Measurements from ENCODE around the gene ARPC1B. TPM values are rescaled to one million over a fixed set of nuclear protein-coding genes. Genes with fewer than 3 reads are reported as not detected.

ARPC1B gene
- total RNA-seq, 2 donors from 2014 or later: 60.0 to 131 TPM

DNA sequence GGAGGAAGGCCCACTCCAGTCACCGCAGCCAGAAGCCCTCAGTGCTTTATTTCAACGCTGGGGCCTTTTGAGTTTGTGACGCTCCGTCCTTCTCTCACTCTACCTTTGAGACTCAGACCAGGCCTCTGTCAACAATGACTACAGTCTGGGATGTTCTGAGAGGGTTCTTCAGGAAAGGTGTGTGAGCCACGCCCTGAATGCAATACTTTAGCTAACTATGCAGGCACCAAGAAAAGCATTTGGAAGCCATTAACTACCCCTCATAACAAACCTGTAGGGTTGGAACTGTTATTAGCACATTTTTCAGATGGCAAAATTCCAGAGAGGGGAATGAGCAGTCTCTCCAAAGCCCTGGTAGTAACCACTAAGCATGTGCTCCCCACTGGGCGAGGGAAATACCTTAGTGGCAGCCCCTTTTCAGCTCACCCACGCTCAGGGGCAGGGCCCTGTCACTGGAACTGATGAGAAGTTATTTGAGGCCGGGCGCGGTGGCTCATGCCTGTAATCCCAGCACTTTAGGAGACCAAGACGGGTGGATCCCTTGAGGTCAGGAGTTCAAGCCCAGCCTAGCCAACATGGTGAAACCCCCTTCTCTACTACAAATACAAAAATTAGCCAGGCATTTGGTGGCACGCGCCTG lies 5.7 kb upstream of the ARPC1B start:
- Histone ChIP-seq H3K27ac (no peak overlapping the region), H3K27me3 (no peaks in the 10 kb centered on the region), H3K36me3 (replicated peaks in 1 of 2; ENCODE audit: insufficient read depth in 1 of 2, low read depth in 2 of 2) (peaks cover 0 to 14% of the 10 kb centered on the region in 2 donors), H3K4me3 (no peak overlapping the region), H3K9me3 (no peaks in the 10 kb centered on the region), H3K4me1 (peaks cover 23% of the 10 kb centered on the region)
- ATAC-seq: no peak
- intact Hi-C loops (cut with DNase I): no loop called here
- TF ChIP-seq CTCF (IDR thresholded peaks at IDR 0.05) (no peak), POLR2A (IDR thresholded peaks at IDR 0.05) (no peak)
- 91% methylated on average over 8 to 13 of the region's 13 CpGs for WGBS, 2 donors
- DNase-seq: no peak

DNA sequence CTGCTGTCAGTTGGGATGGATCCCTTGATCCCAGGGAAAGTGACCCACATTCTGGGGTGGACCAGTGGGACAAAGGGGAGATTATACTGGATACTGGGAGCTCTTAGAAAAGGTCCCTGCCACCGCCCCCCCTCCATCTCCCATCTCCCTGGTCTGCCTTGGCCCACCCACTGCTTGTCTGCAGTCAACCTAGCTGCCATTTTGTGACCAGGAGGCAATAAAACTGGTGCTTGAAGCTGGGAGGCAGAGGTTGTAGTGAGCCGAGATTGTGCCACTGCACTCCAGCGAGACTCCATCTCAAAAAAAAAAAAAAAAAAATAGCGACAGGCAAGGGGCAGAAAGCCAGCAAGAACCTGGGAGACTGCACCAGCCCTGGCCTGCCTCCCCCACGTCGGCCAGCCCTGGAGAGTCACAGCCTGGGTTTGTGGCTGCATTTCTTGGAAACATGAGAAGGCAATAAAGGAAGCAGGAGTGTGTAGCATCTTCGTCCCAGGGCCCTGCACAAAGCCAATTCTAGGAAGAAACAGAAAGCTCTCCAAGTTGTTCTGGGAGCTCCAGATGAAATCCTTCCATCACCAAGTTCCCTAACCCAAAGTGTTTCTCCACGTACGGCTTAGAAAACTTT lies 4.7 kb upstream of the ARPC1B start:
- intact Hi-C loops (cut with DNase I): no loop called here
- no peak for DNase-seq
- no peak overlapping the region for H3K27ac ChIP-seq
- ATAC-seq: no peak
- TF ChIP-seq POLR2A (IDR thresholded peaks at IDR 0.05): no peak
- TF ChIP-seq CTCF (IDR thresholded peaks at IDR 0.05): no peak
- H3K36me3 ChIP-seq (replicated peaks in 1 of 2; ENCODE audit: insufficient read depth in 1 of 2, low read depth in 2 of 2): peaks cover 0 to 7% of the 10 kb centered on the region in 2 donors
- no peaks in the 10 kb centered on the region for H3K9me3 ChIP-seq
- H3K4me3 ChIP-seq: no peak overlapping the region
- H3K4me1 ChIP-seq: peaks cover 27% of the 10 kb centered on the region
- 51 to 55% methylated on average over 9 of the region's 9 CpGs for WGBS, 2 donors
- no peaks in the 10 kb centered on the region for H3K27me3 ChIP-seq

GRCh38 chr7:99371376-99371920 lies 3.1 kb upstream of the ARPC1B start:
- ATAC-seq: no peak

DNA sequence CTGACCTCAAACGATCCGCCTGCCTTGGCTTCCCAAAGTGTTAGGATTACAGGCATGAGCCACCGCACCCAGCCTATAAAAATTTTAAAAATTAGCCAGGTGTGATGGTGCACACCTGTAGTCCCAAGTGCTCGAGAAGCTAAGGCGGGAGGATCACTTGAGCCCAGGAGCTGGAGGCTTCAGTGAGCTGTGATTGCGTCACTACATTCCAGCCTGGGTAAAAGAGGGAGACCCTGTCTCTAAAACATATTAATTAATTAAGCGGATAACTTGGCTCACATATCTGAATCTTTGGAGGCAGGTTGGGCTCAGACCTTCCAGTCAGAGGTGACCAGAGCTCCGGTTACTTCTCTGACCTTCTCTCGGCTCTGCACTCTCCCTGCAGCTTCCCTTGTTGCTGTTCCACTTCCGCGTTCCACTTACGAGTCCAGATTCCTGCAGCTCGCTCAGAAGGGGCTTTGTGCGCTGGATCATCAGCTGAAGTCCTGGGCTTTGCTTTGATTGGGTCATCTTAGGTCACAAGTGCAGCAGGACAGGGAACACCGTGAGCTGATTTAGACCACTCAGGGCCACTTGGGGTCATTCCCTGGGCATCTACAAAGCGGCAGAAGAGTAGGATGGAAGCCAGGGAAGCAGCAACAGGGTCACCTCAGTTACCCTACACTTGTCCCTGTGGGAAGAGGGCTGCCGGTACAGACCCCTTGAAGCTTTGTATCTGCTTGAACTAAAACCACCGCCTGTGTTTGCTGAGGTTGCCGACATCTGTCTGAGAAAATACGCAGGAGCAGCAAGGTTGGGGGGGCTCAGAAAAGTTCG lies 2.0 kb upstream of the ARPC1B start:
- WGBS, 2 donors: 23 to 25% methylated on average over 16 to 21 of the region's 21 CpGs
- no peak overlapping the region for H3K4me3 ChIP-seq
- H3K27ac ChIP-seq: peak overlapping the region; percentile 60 to 93 (median 82)
- peak in 2 of 3 donors; percentile 38 to 45 for TF ChIP-seq POLR2A (IDR thresholded peaks at IDR 0.05)
- TF ChIP-seq CTCF (IDR thresholded peaks at IDR 0.05): no peak
- DNase-seq (peak; percentile 64 to 79 (median 70)), ATAC-seq (peak; percentile 64)
- no peaks in the 10 kb centered on the region for H3K27me3 ChIP-seq
- H3K4me1 ChIP-seq: peaks cover 38% of the 10 kb centered on the region
- intact Hi-C loops (cut with DNase I): no loop called here
- H3K9me3 ChIP-seq: no peaks in the 10 kb centered on the region
- no peaks in the 10 kb centered on the region for H3K36me3 ChIP-seq (replicated peaks in 1 of 2; ENCODE audit: insufficient read depth in 1 of 2, low read depth in 2 of 2)

More at GRCh38 chr7:99371376-99371920, 3.1 kb upstream of the ARPC1B start:
- H3K27me3 ChIP-seq: no peaks in the 10 kb centered on the region
- no peak for TF ChIP-seq CTCF (IDR thresholded peaks at IDR 0.05)
- no peak for TF ChIP-seq POLR2A (IDR thresholded peaks at IDR 0.05)
- peaks cover 38% of the 10 kb centered on the region for H3K4me1 ChIP-seq
- no peak for DNase-seq
- peak overlapping the region in 2 of 4 donors; percentile 76 to 93 for H3K27ac ChIP-seq
- 90 to 91% methylated on average over 11 of the region's 11 CpGs for WGBS, 2 donors
- no peaks in the 10 kb centered on the region for H3K9me3 ChIP-seq
- no peak overlapping the region for H3K4me3 ChIP-seq
- intact Hi-C loops (cut with DNase I): no loop called here
- peaks cover 0 to 3% of the 10 kb centered on the region in 2 donors for H3K36me3 ChIP-seq (replicated peaks in 1 of 2; ENCODE audit: insufficient read depth in 1 of 2, low read depth in 2 of 2)

Data from body of pancreas (tissue), 4 donors.